ENCODE measurements around the gene CTSK. TPM values are rescaled to one million over a fixed set of nuclear protein-coding genes. Genes with fewer than 3 reads are reported as not detected.
A peak's percentile ranks its signal among the peaks of the same experiment; 100 is the strongest.
"Not testable (repeated sequence)": the region's sequence is repeated elsewhere in the genome, so short reads cannot be mapped to it uniquely, and the experiment has no call there.

The CTSK gene
- total RNA-seq, 1 donor from 2014 or later = 16.7 TPM

- DNase-seq (ENCODE audit: extremely low spot score, unreplicated experiment) = no peak
- H3K36me3 Mint-ChIP-seq = no peaks in the 10 kb centered on the region
- TF ChIP-seq, protein P1, sequence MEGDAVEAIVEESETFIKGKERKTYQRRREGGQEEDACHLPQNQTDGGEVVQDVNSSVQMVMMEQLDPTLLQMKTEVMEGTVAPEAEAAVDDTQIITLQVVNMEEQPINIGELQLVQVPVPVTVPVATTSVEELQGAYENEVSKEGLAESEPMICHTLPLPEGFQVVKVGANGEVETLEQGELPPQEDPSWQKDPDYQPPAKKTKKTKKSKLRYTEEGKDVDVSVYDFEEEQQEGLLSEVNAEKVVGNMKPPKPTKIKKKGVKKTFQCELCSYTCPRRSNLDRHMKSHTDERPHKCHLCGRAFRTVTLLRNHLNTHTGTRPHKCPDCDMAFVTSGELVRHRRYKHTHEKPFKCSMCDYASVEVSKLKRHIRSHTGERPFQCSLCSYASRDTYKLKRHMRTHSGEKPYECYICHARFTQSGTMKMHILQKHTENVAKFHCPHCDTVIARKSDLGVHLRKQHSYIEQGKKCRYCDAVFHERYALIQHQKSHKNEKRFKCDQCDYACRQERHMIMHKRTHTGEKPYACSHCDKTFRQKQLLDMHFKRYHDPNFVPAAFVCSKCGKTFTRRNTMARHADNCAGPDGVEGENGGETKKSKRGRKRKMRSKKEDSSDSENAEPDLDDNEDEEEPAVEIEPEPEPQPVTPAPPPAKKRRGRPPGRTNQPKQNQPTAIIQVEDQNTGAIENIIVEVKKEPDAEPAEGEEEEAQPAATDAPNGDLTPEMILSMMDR (conservative IDR thresholded peaks at IDR 0.05) = no peak
- H3K9me3 Mint-ChIP-seq = peaks cover 2% of the 10 kb centered on the region
- H3K27ac Mint-ChIP-seq = no peak overlapping the region
- no peaks in the 10 kb centered on the region for H3K27me3 Mint-ChIP-seq
- peaks cover 11% of the 10 kb centered on the region for H3K4me1 Mint-ChIP-seq (ENCODE audit: unreplicated experiment)
- H3K4me3 Mint-ChIP-seq = no peak overlapping the region
Observed at GRCh38 chr1:150775276-150775675, 32.8 kb downstream of the CTSK start.

DNA sequence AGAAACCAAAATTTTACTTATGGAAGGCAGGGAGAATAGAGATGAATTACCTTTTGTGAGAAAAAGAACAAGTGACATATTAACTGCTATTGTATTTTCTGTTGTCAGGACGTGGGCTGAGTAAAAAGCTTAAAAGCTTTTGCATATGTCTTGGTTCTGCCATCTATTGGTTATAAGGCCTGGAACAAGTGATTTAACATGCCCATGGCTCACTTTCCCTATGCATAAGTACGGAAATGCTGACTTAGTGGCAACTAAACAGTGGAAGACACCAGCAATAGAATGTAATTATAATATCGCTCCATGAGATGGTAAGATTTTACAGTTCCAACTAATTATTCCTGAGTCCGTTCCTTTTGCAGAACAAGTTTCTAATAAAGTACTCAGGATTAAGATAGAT lies 35.7 kb downstream of the CTSK start:
- Mint-ChIP-seq H3K9me3 (no peaks in the 10 kb centered on the region), H3K36me3 (no peaks in the 10 kb centered on the region), H3K27me3 (no peaks in the 10 kb centered on the region), H3K4me3 (no peak overlapping the region), H3K27ac (no peak overlapping the region), H3K4me1 (ENCODE audit: unreplicated experiment) (peaks cover 11% of the 10 kb centered on the region)
- no peak for DNase-seq (ENCODE audit: extremely low spot score, unreplicated experiment)
- TF ChIP-seq, protein P1 (conservative IDR thresholded peaks at IDR 0.05) = no peak

- not testable (repeated sequence) for H3K9me3 Mint-ChIP-seq; H3K36me3 Mint-ChIP-seq; H3K4me3 Mint-ChIP-seq; DNase-seq (ENCODE audit: extremely low spot score, unreplicated experiment); H3K27me3 Mint-ChIP-seq; H3K27ac Mint-ChIP-seq
- H3K4me1 Mint-ChIP-seq (ENCODE audit: unreplicated experiment) = peaks cover 23% of the 10 kb centered on the region
Observed at GRCh38 chr1:150767704-150768103, 40.4 kb downstream of the CTSK start.

- not testable (repeated sequence) for H3K27me3 Mint-ChIP-seq; H3K4me3 Mint-ChIP-seq; H3K9me3 Mint-ChIP-seq; H3K27ac Mint-ChIP-seq; H3K36me3 Mint-ChIP-seq; DNase-seq (ENCODE audit: extremely low spot score, unreplicated experiment)
- H3K4me1 Mint-ChIP-seq (ENCODE audit: unreplicated experiment) = peaks cover 12% of the 10 kb centered on the region
Observed at GRCh38 chr1:150765977-150766301, 42.1 kb downstream of the CTSK start.

DNA sequence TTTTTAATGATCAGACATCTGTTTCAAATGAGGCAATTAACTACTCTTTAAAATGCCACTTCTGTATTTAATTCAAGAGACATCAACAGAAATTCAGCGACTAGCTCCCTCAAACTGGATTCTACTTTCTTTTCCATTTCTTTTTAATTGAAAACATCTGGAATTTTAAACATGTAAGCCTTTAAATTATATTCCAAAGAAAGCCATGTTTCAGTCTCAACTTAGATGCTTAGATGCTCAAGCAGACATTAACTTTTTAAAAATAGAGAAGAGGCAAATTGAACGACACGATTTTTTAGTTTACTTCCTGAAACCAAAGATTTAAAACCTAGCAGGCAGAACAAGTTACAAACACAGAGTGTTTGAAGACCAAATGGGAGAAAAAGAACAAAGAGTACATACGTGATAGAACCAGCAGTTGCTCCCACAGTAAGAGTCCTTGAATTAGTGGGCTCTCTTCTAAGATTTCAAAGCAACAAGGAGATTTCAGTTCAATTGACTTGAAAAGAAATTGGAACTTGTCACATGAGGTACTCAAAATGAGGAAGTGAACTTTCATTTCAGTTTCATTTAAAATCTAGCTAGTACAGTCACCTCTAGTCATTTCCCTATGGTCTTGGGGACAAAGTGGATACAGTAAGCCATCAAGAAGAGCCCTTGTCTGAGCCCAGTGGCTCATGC lies 42.6 kb downstream of the CTSK start, which contains the start of gene CTSS:
CTSS (minus strand) TSS at position 483 of the 681 bp plus-strand sequence. CDS start 1,015 bp downstream, outside the sequence.
- Mint-ChIP-seq H3K27ac (peak within 1 kb of the TSS; percentile 74), H3K4me3 (peak within 1 kb of the TSS; percentile 57)
- TF ChIP-seq, protein P1 (conservative IDR thresholded peaks at IDR 0.05) = no peak

DNA sequence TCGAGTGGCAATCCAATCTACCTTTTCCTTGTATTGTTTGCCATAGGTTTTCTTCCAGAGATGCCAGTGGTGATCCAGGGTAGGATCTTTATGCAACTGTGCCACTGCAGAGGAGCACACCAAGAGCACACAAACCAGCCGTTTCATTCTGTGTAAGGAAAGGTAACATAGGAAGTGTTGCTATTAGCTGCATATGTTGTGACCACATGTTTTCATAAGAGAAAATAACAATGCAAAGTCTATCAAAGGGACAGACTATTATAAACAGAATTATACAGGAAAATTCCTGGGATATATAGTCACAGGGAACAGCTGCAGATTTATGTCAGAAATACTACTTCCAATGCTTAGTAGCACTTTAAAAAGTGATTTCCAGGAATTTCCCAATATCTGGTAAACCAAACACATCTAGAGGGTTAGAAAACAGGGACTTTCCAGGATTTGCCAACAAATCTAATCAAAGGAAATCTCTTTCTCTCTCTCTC lies 43.4 kb downstream of the CTSK start:
- Mint-ChIP-seq H3K9me3 (peaks cover 5% of the 10 kb centered on the region), H3K27ac (peak overlapping the region; percentile 74), H3K4me1 (ENCODE audit: unreplicated experiment) (peaks cover 12% of the 10 kb centered on the region), H3K36me3 (no peaks in the 10 kb centered on the region), H3K4me3 (peak overlapping the region; percentile 57), H3K27me3 (no peaks in the 10 kb centered on the region)
- no peak for DNase-seq (ENCODE audit: extremely low spot score, unreplicated experiment)
- TF ChIP-seq, protein P1 (conservative IDR thresholded peaks at IDR 0.05) = no peak

More for the DNA sequence above, 42.6 kb downstream of the CTSK start, which contains the start of gene CTSS:
- H3K4me1 Mint-ChIP-seq (ENCODE audit: unreplicated experiment) = peaks cover 12% of the 10 kb centered on the region
- peaks cover 1% of the 10 kb centered on the region for H3K9me3 Mint-ChIP-seq
- DNase-seq (ENCODE audit: extremely low spot score, unreplicated experiment) = no peak
- no peaks in the 10 kb centered on the region for H3K27me3 Mint-ChIP-seq
- H3K36me3 Mint-ChIP-seq = no peaks in the 10 kb centered on the region
